ENCODE measurements around the gene IMP4.

IMP4 gene

DNA sequence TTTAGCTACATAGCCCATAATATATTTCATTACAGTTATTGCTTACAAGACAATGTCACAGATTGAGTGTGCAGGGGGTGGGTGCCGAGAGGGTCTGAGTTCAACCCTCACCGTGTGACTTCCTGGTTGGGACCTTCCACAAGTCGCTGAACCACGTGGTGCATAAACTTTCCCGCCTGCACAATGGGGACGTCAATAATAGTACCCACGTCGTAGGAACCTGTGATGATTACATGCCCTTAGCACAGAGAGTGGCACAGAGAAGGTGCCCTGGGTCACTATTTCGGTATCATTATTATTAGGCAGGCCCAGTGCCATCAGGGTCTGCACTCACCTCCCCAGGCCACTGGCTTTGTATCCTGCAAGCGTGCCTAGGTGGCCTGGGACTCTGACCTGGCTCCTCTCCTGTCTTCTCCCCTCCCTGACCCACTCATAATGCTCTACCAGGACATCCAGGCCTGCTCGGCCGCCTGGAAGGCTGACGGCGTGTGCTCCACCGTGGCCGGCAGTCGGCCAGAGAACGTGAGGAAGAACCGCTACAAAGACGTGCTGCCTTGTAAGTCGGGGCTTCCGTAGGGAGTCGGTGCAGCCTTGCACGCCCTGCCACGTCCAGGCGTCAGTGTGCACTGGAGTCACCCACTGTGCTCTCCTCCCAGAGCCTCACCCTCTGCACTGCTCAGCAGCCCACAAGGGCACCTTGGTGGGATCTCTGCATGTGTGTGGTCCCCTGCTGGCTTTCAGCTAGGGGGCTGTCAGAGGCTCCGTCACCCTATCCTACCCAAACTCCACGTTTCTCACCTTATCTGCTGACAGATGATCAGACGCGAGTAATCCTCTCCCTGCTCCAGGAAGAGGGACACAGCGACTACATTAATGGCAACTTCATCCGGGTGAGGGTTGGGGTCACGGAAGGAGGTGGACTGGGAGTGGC, 16.0 kb downstream of the IMP4 start:
- DNase-seq, result no peak

DNA sequence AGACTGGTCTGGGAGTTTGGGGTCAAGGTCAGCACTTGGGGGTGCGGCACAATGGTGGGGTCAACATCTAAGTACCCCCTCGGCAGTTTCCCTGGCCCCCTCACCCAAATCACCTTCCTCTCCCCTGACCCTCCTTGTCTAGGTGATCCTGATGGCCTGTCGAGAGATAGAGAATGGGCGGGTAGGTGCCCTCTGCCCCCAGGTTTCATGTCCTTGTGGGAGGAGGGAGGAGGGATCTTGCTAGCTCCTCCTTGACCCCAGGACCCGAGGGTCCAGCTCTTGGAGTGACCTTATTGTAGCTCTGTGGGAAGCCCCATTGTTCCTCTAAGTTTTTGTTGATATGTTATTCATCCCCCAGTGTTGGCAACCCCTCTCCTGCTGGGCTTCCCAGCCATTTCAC, 16.8 kb downstream of the IMP4 start:
- DNase-seq, result no peak

DNA sequence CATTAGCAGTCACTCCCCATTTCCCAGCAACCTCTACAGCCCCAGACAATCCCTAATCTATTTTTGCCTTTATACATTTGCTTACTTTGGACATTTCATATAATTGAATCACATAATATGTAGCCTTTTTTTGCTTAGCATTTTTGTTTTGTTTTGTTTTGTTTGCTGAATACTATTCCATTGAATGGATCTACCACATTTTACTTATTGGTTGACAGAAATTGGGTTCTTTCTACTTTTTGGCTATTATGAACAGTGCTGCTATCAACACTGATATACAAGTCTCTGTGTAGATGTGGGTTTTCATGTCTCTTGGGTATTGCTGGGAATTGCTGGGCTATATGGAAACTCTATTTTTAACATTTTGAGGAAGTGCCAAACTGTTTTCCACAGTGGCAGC, 20.8 kb downstream of the IMP4 start:
- DNase-seq, result no peak

DNA sequence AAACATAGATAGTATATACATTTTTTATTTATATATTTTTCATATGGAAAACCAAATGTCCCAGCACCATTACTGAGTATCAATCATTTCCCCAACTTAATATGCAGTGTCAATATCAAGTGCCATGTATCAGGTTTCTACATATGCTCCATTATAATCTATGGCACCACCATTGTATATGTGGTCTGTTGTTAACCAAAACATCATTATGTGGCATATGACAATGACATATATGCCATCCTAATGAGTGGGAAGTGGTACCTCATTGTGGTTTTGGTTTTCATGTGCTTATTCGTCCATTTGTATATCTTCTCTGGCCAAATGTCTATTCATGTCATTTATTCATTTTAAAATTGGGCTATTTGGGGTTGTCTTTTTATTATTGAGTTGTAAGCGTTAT, 22.4 kb downstream of the IMP4 start:
- no peak for DNase-seq

DNA sequence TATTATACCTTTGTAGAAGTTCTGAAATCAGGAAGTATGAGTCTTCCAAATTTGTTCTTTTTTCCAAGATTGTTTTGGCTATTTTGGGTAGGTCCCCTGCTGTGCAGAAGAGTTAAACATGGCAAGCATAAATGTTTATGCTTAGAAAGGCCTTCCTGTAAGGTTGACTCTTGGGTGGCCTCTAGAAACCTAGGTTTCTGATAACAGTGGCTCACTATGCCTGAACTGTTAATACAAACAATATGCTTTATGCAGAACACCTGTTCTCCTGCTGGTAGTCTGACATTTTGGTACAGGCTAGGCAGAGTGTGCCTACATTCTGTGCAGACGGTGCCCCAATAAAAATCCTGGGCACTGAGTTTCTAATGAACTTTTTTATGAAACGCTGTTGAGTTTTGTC, 23.3 kb downstream of the IMP4 start:
- DNase-seq, result no peak

DNA sequence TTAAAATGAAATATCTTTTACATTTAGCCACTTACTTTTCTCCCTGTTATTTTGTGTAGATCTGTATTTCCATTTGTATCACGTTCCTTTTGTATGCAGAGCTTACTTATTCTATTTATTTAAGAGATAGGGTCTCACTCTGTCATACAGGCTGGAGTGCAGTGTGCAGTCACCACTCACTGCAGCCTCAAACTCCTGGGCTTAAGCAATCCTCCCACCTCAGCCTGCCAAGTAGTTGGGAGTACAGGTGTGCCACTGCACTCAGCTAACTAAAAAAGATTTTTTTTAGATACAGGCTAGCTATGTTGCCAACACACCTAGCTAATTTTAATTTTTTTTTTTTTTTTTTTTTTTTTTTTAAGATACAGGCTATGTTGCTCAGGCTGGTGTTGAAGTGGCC, 24.0 kb downstream of the IMP4 start:
- DNase-seq, result no peak

DNA sequence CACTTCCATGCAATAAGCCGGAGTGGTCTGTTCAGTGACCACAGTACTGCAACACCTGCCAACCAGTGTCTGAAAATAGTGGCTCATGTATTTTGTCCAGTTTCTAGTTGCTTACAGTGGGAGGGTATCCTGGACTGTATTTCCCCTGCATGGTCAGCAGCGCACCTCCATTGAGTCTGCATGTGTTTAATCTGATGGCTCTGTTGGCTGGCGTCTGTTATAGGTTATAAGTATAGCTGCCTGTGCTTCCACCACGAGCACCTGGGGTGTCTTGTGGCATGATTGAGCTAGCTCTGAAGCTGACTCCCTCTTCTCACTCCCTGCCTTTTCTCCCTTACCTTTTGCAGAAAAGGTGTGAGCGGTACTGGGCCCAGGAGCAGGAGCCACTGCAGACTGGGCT, 26.1 kb downstream of the IMP4 start:
- no peak for DNase-seq

DNA sequence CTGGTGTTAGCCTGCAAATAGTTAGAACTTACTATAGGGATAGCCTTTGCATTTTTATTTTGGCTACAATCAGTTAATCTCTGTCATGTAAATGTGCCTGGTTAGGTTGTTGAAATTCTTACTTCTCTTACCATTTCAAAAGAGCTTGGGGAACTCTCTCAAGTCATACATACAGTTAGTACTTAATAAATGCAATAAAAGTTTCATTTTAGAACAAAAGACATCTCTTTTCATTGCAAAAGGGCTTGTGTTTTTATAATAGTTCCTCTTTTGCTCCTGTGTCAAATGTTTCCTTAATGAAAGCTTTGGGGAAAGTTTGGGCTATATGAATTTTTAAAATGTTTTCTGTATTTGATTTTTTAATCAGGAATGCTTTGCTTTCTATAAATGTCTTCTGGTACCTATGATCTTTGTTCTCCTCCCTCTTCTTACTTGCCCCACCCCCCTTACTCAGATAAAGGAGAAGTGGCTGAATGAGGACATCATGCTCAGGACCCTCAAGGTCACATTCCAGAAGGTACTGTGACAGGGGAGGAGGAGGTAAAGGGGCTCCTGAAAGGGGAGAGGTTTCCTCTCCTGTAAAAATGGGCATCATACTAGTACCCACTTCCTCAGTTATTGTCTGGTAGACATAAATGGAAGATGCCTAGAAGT, 26.7 kb downstream of the IMP4 start:
- no peak for DNase-seq

DNA sequence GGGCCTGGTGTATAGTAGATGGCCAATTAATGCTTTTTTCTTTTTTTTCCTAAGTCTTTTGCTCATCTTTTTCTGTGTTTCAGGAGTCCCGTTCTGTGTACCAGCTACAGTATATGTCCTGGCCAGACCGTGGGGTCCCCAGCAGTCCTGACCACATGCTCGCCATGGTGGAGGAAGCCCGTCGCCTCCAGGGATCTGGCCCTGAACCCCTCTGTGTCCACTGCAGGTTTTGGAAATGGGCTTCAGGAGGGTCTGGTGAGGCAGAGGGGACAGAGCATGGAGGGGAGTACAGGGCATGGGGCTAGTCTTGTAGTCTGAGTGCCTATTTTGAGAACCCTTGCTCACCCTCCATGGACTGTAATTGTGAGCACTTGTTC, 27.3 kb downstream of the IMP4 start:
- DNase-seq, result no peak

DNA sequence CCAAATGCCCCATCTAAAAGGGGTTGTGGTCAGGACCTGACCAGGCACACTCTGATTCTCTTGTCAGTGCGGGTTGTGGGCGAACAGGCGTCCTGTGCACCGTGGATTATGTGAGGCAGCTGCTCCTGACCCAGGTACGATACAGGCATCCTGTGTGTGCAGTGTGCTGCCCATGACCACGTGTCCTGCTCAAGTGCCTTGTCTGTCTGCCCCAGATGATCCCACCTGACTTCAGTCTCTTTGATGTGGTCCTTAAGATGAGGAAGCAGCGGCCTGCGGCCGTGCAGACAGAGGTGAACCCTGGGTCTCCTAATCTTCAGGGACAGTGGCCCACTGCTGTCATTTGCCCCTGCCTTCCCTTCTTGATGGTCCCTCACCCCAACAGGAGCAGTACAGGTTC, 27.8 kb downstream of the IMP4 start:
- DNase-seq, result peak; percentile 51

DNA sequence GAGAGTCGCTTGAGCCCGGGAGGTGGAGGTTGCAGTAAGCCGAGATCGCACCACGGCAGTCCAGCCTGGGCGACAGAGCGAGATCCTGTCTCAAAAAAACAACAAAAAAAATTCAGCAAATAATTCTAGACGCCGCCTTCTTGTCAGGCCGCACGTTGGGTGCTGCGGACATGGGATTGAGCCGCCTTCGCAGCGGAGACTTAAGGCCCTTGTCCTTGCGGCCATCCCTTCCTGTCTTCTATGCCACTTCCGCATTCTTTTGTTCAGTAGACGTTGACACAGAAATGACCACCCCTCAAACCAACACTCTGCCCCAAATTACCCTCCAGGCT, 29.0 kb downstream of the IMP4 start:
- no peak for DNase-seq

DNA sequence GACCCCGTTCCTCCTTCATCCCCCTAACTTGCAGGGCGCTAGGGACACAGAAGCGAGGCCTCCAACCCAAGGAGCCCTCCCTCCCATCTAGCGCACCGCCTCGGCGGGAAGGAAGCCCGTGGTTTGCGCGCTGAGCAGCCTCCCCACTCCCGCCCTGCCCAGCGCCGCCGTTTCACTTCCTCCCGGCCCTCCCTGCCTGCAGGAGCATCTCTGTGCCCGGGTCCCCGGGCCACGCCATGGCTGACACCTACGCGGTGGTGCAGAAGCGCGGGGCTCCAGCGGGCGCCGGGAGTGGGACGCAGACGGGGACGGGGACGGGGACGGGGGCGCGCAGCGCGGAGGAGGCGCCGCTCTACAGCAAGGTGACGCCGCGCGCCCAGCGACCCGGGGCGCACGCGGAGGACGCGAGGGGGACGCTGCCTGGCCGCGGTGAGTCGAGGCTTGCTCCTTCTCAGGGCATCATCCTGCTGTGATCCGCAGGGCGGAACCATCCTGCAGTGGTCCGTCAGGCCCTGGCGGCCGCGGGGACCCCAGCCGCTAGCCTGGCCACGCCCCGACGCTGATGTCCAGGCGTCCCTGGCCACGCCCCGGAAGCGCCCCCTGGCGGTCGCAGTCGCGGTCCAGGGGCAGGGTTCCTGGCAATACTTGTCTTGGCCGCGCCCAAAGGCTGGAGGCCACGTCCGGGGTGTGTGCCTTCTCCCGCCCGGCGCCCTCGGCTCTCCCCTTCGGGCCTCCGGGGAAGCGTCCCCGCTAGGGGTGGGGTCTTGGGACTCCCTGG, 29.5 kb downstream of the IMP4 start:
- peak; percentile 89 for DNase-seq

DNA sequence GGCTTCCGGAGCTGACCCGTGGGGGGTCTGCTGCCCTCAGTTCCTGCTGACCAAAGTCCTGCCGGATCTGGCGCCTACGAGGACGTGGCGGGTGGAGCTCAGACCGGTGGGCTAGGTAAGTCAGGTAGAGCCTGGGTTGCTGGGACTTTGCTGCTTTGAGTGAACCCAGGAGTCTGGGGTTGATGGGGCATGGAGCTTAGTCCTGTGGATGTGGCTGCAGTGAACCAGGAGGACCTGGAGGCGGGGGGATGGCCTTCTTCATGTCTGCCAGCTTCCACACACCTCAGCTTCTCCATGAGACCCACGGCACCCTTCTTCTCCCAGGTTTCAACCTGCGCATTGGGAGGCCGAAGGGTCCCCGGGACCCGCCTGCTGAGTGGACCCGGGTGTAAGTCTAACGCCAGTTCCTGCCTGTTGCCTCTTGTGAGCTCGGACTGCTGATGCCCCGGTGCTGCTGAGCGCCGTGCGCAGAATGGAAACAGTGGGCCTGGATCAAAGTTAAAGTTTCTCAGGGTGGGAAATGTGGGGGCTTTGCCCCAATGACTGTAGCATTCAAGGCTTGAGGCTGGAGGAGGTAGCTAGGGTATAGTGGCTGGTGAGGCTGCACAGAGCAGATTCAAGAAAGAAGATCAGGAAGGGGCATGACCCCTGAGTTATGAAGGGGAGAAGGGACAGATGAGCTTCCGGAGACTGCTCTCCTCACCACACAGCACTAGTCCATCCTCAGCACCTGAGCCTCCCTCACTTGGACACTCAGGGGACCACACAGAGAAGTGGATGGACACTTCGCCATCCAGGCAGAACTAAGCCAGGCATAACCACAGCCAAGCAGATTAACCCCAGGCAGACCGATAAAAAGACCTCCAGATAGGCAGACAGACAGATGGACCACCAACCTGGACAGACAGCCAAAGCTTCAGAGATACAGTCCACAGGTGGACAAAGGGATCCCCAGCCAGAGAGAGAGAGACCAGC, 30.4 kb downstream of the IMP4 start:
- no peak for DNase-seq

DNA sequence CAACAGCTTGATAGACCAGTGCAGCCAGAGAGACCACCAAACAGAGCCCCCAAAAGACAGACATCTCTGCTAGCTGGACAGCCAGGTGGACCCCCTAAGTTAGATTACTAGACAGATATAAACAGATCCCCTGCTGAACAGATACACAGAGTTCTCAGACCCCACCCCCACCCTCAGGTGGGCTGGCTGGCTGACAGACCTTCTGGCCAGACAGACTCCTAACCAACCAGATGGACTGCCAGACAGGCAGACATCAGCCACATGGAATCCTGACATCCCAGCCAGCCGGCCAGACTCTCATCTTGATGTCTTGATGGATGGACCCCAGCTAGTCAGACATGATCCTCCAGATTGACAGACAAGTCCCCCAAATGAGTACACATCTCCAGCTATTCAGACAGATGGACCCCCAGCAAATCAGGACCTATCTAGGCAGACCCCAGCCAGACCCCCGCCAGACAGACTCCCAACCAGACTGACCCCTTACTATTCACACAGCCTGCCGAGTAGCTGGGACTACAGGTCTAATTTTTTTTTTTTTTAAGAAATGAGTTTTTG, 31.2 kb downstream of the IMP4 start:
- DNase-seq, result no peak

DNA sequence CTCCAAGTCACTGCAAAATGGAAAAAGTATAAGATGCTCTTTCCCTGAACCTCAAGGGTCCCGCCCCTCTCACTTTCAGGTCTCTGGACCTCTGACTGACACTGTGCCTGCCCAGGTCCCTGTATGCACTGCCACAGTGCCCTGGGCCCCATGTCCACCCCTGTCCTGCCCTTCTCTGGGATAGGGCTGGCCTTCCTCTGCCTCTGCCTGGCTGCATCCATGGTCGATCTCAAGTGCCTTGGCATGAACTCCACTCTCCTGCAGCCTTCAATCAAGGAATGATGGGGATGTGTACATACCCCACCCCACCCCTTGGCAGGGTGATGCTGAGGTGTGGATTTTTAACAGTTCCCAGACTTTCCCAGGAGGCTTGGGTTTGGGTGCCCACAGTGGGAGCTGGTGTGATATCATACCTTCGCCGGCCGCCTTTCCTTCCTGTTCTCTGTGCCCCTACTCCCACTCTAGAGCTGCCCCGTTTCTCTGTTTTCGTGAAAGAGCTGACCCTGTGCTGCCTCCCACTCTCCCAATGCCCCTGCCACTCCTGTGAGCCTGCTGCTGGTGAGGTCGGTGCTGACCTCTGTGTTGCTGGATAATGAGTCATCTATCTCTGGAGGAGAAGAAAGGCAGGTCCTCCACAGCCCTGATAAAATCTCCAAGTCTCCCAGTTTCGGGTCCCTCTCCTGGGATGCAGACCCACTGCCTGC, 32.0 kb downstream of the IMP4 start:
- DNase-seq, result no peak

DNA sequence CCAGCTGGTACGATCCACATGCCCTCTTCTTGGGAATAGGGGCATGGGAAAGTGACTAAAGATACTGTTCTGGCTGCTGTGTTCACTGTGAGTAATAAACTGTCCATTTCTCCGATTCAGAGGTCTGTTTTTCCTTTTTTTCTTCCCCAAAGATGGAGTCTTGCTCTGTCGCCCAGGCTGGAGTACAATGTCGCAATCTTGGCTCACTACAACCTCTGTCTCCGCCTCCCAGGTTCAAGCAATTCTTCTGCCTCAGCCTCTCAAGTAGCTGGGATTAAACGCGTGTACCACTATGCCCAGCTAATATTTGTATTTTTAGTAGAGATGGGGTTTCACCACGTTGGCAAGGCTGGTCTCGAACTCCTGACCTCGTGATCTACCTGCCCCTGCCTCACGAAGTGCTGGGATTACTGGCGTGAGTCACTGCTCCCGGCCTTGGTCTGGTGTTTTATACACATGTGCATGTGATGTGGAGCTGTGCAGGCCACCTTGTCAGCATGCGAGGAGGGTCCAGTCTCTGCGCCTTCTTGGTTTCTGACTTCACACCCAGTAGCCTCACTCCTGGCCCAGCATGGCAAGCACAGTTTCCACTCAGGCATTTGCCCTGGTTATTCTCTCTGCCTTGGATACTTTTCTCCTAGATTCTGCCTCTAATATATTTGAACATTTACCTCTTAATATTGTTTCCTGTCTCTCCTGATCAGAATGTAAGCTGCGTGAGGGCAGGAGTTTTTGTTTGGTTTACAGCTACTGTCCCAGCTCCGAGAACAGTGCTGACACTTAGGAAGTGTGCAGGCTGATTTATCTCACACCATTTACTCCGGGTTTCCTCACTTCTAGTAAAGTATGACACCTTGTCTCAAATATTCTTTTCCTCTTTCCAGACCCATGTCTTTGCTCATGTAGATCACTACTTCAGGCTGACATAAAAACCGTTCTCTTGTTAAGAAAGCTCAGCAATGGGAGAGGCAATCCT, 32.9 kb downstream of the IMP4 start:
- no peak for DNase-seq

DNA sequence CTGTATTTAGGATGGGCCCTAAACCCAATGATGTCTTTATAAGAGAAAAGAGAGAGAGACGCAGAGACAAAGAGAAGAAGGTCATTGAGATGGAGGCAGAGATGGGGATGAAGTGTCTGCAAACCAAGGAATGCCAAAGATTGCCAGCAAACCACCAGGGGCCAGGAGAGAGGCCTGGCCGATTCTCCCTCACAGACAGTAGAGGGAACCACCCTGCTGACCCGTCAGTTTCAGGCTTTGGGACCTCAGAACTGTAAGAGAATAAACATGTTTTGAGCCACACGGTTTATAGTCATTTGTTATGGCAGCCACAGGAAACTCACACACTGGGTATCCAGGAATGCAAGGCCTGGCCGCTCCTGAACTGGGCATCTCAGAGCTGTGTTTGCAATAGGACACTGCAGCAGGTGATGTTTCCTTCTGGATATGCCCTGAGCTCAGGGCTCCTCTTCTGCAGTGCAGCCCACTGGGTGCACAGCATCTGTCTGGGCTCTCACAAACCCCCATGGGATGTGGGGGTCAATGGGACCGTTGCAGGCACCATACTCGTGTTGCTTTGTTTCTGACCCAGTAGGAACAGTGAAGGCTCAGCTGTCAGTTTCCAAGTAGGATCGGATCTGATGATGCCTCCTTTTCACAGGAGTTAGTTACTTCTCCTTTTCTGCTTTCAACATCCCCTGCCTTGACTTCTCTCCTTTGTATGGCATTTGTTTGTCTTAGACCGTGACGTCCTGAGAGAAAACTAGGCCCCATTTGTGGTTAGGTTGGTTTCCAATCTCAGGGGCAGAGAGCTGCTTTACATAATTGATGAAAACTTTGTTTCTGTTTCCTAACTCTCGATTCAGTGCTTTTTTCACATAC, 34.0 kb downstream of the IMP4 start:
- DNase-seq, result no peak

DNA sequence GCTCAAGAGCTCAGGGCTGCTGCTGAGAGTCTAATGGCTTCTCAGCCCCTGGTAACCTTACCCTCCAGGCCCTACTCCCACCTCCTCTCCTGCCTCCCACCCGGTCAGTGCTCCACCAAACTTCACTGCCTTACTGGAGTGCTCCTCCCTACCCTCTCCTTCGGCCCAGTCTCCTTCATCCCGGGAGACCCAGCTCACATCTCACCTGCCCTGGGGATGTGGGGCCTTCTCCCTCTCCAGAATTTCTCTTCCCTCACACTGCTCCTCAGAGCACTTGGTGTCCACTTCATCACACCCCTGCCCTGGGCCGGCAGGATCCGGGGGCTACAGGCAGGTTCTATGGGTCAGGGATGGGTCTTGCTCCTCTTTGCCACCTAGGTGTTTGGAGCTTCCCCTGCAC, 34.8 kb downstream of the IMP4 start:
- DNase-seq, result no peak

DNA sequence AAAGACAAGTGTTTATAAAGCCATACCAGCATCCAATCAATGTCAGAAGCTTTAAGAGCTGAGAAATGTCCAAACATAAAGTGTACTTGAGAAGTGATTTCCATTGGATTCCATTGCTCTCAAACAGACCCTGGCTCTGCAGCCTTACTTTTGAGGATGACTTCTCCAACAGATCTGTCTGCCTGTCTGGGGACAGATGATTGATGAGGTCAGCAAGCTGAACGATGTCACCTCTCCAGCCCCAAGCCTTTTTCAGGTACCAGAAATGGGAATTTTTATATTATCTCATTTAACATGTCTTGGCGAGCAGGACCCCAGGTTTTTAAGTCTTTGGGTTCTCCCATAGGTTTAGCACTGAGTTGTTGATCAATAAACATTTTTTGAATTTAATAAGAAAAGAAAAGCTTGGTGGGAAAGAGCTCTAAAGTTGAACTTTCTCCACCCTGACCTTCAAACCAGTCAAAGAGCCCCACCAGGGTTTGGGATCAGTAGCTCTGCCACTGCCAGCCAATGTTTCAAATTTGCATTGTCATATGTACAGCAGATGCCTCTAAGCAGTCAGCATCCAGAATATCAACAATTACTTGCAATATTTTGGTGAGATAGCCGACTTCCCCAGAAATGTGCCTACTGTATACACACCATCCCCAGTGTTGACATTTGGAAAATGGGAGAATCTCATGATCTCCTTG, 35.7 kb downstream of the IMP4 start:
- DNase-seq, result no peak
